Measurements from ENCODE around the gene MTA3. TPM values are rescaled to one million over a fixed set of nuclear protein-coding genes. Genes with fewer than 3 reads are reported as not detected.

MTA3 gene
- total RNA-seq, 2 donors from 2014 or later, result 22.7 to 30.9 TPM

DNA sequence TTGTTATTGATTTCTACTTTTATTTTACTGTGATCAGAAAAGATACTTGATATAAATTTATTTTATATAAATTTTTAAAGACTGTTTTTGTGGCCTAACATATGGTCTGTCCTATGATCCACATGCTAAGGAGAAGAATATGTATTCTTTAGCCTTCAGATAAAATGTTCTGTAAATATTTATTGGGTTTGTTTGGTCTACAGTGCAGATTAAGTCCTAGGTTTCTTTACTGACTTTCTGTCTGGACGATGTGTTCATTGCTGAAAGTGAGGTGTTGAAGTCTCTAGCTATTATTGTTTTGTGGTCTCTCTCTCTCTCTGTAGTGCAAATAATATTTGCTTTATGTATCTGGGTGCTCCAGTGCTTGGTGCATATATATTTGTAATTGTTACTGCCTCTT lies 165.4 kb downstream of the MTA3 start:
- no peak for ATAC-seq (replicated peaks)
- H3K9me3 Mint-ChIP-seq, result peaks cover 22% of the 10 kb centered on the region
- no peak overlapping the region for H3K27ac Mint-ChIP-seq
- no peaks in the 10 kb centered on the region for H3K4me1 Mint-ChIP-seq
- no peaks in the 10 kb centered on the region for H3K27me3 Mint-ChIP-seq
- peaks cover 71% of the 10 kb centered on the region for H3K36me3 Mint-ChIP-seq (ENCODE audit: low read depth)
- H3K4me3 Mint-ChIP-seq, result no peak overlapping the region

DNA sequence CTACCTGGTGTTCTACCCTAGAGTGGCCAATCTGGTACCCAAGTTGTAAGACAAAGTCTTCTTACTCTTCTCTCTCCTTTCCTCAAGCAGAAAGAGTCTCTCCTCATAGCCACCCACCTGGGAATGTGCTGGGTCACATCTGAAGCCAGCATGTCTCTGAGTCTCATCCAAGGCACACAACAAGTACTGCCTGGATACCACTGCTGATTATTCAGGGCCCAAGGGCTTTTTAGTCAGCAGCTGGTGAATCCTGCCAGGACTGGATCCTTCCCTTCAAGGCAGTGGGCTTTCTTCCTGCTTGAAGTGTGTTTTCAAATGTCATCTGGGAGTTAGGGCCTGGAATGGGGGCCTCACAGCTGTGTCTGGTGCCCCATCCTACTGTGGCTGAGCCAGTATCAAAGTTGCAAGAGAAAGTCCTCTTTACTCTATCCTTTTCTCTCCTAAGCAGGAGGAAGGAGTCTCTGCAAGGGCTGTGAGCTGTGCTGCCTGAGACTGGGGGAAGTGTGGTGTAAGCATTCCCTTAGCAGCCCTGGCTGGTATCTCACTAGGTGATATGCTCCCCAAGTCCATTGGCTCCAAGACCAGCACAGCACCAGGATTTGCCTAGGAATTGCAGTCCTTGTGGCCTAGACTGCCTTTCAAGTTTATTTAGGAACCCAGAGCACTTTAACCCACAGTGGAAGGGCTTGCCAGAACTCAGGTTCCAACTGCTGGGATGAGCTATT lies 168.3 kb downstream of the MTA3 start:
- Mint-ChIP-seq H3K9me3 (peaks cover 22% of the 10 kb centered on the region), H3K27ac (no peak overlapping the region), H3K36me3 (ENCODE audit: low read depth) (peaks cover 50% of the 10 kb centered on the region)

DNA sequence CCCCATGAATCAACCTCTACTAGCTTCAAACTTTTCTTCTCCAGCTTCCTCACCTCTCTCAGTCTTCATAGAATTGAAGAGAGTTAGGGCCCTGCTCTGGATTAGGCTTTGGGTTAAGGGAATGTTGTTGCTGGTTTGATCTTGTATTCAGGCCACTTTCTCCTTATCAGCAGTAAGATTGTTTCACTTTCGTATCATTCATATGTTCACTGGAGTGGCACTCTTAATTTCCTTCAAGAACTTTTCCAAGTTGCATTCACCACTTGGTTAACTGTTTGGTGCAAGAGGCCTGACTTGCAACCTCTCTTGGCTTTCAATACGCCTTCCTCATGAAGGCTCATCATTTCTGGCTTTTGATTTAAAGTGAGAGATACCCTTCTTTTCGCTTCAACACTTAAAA lies 172.7 kb downstream of the MTA3 start:
- Mint-ChIP-seq H3K36me3 (ENCODE audit: low read depth) (peaks cover 10% of the 10 kb centered on the region), H3K4me1 (no peaks in the 10 kb centered on the region), H3K27ac (no peak overlapping the region), H3K4me3 (no peak overlapping the region), H3K27me3 (no peaks in the 10 kb centered on the region), H3K9me3 (peaks cover 4% of the 10 kb centered on the region)
- ATAC-seq (replicated peaks), result no peak

More for the DNA sequence above, 168.3 kb downstream of the MTA3 start:
- Mint-ChIP-seq H3K4me3 (no peak overlapping the region), H3K4me1 (no peaks in the 10 kb centered on the region), H3K27me3 (no peaks in the 10 kb centered on the region)
- no peak for ATAC-seq (replicated peaks)

DNA sequence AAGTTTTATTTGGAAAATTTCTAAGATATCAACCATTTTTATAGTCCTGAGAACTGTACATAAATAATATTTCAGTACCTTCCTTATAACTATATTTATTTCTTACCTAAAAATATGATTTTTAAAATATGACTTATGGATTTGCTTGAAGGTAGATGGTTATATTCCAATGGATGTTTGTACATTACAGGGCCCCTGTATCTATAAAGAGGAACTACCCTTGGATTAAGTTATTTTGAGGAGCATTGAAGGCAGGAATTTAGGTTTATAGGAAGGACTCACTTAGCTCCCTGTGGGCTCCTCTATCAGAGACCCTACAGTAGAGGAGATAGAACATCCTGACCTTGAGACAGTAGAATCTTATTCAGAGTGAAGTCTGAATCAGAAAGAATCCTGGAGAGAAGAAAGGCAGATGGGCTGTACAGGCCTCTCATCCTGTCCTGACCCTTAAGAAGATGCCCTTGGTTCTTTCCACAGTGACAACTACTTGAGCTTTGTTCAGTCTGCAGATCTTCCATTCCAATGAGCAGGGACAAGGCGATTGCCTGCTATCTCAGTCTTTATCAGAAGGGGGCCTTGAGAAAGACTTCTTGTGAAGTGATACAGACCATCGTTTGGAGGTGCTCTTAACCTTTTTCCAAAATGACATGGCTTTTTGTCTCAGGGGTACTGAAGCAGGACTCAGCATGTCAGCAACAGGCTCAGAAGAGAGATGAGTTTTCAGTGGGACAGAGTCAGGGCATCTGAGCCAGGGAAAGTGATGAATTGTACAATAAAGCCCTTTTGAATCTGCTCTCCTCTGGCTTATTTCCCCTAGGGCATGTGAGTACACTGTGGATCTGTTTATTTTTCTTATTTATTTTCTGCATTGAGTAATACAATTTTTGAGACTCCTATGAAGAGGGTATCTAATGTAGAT lies 174.6 kb downstream of the MTA3 start:
- Mint-ChIP-seq H3K4me1 (no peaks in the 10 kb centered on the region), H3K27me3 (no peaks in the 10 kb centered on the region), H3K36me3 (ENCODE audit: low read depth) (no peaks in the 10 kb centered on the region), H3K4me3 (no peak overlapping the region), H3K9me3 (no peaks in the 10 kb centered on the region), H3K27ac (peak overlapping the region; percentile 41)
- no peak for ATAC-seq (replicated peaks)

DNA sequence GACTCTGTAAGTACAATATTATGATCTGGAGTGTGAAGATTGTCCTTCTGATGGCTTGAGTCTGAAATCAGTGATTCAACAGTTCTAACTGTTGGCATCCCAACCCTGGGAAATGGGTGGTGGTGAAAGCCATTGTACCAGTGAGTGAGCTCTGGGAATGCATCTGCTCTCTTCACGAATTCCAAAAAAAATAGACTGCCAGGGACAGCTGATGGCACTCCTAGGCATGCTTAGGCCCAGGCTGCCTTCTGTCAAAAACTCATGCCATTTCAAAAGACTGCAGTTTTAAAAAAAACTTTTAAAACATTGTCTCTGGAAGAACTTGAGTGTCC lies 175.2 kb downstream of the MTA3 start:
- no peaks in the 10 kb centered on the region for H3K4me1 Mint-ChIP-seq
- H3K27me3 Mint-ChIP-seq, result no peaks in the 10 kb centered on the region
- peak overlapping the region; percentile 41 for H3K27ac Mint-ChIP-seq
- no peak overlapping the region for H3K4me3 Mint-ChIP-seq
- no peaks in the 10 kb centered on the region for H3K36me3 Mint-ChIP-seq (ENCODE audit: low read depth)
- H3K9me3 Mint-ChIP-seq, result no peaks in the 10 kb centered on the region
- no peak for ATAC-seq (replicated peaks)

DNA sequence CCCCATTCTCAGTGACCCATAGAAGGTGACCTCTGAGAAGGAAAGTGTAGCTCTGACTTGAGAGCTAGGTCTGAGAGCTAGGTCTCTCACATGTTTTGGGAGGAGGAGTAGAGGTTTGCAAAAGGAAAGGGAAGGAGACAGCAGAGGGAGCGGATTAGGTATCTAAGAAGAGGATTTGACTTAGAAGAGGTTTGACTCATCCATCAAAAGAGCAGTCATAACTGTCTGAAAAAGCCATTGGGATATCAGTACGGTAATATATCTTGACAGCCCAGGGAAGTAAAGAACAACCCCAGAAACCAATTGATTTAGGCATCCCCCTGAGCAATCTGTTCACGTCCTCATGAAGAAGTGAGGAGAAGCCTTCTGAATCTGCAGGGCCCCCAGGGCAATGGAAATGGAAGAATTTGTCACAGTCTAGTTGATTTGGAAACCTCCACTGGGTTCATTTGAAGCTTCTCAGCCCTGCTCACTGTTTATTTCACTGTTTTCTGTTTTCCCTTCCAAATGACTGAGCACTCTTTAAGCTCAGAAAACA lies 176.2 kb downstream of the MTA3 start:
- H3K27ac Mint-ChIP-seq, result no peak overlapping the region
- no peaks in the 10 kb centered on the region for H3K27me3 Mint-ChIP-seq
- no peak overlapping the region for H3K4me3 Mint-ChIP-seq
- no peak for ATAC-seq (replicated peaks)
- no peaks in the 10 kb centered on the region for H3K36me3 Mint-ChIP-seq (ENCODE audit: low read depth)
- H3K4me1 Mint-ChIP-seq, result no peaks in the 10 kb centered on the region
- no peaks in the 10 kb centered on the region for H3K9me3 Mint-ChIP-seq

DNA sequence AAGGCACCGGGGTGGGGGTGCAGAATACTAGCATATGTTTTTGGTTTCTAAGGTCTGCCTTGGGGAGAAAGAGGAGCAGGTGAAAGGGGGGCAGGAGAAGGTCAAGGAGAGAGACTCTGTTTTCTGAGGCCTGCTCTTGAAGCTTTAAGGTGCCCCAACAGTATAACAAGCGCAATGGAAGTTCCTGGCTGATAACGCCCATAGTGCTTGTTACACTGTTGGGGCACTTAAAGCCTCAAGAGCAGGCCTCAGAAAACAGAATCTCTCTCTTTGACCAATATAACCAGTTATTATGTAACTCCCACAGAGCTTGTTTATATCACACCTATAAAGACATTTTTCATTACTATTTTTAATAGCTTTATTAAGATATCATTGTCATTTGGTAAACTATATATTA lies 179.0 kb downstream of the MTA3 start:
- H3K27ac Mint-ChIP-seq, result no peak overlapping the region
- H3K4me1 Mint-ChIP-seq, result no peaks in the 10 kb centered on the region
- H3K27me3 Mint-ChIP-seq, result no peaks in the 10 kb centered on the region
- H3K36me3 Mint-ChIP-seq (ENCODE audit: low read depth), result peaks cover 1% of the 10 kb centered on the region
- no peak for ATAC-seq (replicated peaks)
- H3K9me3 Mint-ChIP-seq, result no peaks in the 10 kb centered on the region
- no peak overlapping the region for H3K4me3 Mint-ChIP-seq

DNA sequence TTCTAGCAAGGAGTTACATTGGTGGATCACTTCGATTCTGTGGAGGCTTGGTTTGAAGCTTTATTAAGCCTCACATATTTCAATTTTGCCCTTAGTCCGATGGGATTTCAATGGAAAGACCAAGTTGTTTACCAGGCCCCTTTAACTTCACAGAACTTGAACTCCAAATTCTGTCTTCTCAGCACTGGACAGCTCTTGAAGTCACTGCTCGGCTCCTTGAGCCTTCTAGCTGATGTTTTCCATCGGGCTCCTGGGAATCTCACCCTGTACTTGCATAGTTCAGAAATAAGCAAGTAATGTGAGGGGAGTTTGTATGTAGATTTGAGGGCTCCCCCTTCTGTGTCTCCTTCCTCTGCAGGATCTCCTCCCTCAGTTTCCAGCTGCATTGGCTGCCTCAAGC lies 180.4 kb downstream of the MTA3 start:
- no peak overlapping the region for H3K27ac Mint-ChIP-seq
- no peaks in the 10 kb centered on the region for H3K9me3 Mint-ChIP-seq
- ATAC-seq (replicated peaks), result no peak
- no peak overlapping the region for H3K4me3 Mint-ChIP-seq
- no peaks in the 10 kb centered on the region for H3K4me1 Mint-ChIP-seq
- H3K27me3 Mint-ChIP-seq, result no peaks in the 10 kb centered on the region
- H3K36me3 Mint-ChIP-seq (ENCODE audit: low read depth), result peaks cover 7% of the 10 kb centered on the region

DNA sequence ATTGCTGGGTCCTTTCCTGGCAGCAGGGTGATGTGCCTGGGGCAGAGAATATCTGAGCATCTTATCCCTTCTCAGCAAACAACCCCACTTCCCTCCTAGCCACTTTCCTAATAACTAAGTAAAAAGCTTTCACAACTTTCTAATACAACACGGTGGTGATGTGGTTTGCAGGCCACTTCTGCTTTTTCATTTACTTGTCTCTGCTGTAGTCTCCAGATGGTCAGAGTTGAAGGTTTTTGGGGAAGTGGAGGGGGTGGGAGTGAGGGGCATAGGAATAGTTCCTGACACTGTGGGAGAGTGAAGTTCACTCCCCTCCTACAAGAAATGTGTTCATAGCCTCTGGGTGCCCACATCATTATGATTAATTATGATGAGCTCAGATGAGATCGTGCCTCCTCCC lies 183.9 kb downstream of the MTA3 start:
- ATAC-seq (replicated peaks), result no peak
- Mint-ChIP-seq H3K9me3 (no peaks in the 10 kb centered on the region), H3K4me1 (no peaks in the 10 kb centered on the region), H3K36me3 (ENCODE audit: low read depth) (peaks cover 7% of the 10 kb centered on the region), H3K27me3 (no peaks in the 10 kb centered on the region), H3K4me3 (no peak overlapping the region), H3K27ac (no peak overlapping the region)

DNA sequence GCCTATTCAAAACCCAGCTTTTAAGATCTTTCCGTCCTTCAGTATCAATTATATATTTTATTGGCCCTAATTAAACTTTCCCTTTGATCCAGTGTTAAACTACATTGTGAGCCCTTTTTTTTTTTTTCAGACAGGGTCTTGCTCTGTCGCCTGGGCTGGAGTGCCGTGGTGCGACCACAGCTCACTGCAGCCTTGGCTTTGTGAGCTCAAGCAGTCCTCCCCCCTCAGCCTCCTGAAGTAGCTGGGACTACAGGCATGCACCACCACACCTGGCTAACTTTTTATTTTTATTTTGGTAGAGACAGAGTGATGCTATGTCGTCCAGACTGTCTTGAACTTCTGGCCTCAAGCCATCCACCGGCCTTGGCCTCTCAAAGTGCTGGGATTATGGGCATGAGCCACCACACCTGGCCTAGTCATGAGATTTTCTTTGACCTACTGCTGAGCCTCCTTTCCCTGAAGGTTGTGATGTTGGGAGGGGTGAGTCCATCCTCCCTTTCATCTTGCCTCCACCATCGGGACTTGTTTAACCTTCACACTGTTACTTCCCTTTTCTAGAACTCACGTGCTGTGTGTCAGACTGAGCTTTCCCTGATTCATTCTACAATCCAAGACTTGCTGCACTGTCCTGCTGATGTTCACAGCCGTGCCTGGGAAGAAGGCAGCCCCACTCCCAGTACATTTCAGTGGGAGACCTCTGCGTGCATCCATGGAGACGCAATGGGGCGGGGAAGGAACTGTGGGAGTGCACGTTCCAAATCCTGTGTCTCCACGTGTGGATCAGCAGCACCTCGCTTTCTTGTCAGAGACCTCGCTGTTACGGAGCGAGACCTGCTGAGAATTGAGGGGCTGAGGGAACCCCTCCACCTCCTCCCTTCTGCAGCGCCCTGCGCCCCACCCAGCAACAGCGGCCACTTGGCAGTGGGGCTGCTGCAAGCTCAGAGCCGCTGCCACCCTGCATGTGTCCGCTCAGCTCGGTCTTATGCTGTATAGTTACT lies 184.7 kb downstream of the MTA3 start:
- peaks cover 7% of the 10 kb centered on the region for H3K36me3 Mint-ChIP-seq (ENCODE audit: low read depth)
- H3K4me1 Mint-ChIP-seq, result no peaks in the 10 kb centered on the region
- no peak for ATAC-seq (replicated peaks)
- H3K27me3 Mint-ChIP-seq, result no peaks in the 10 kb centered on the region
- H3K9me3 Mint-ChIP-seq, result no peaks in the 10 kb centered on the region
- no peak overlapping the region for H3K4me3 Mint-ChIP-seq
- no peak overlapping the region for H3K27ac Mint-ChIP-seq

DNA sequence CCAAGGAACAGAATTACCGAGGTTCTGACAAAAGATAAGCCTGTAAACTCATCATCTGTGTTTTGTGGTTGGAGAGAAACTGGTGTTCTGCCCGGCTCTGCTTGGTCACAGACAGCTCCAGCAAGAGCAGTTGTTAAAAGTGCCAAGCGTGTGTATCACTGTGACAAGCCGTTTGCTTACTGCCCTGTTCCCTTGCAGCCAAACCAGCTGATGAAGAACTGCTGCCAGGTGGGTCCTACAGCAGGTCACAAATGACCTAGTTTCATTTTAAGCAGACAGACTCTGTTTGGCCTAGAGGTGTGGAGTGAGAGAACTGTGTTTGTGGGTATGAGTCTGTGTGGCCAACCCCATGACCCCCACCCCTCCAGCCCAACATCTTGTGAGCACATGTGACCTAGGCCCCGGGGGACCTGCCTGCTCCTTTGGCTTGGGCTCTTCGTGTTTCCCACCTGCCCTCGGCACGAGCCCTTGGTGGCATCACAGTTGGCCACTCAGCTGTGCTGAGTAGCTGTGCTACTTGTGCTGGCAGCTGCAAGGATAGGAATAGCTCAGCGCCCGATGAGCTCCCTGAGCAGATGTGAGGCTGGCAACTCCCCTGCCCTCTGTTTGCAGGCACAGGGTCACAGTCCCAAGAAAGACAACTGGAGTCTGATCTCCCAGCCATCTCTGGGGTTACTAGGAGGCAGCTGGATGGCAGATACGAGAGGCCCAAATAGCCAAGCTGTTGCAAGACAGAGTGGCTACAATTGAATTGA lies 185.8 kb downstream of the MTA3 start:
- H3K4me3 Mint-ChIP-seq, result no peak overlapping the region
- no peaks in the 10 kb centered on the region for H3K4me1 Mint-ChIP-seq
- no peak for ATAC-seq (replicated peaks)
- no peak overlapping the region for H3K27ac Mint-ChIP-seq
- H3K27me3 Mint-ChIP-seq, result no peaks in the 10 kb centered on the region
- H3K9me3 Mint-ChIP-seq, result no peaks in the 10 kb centered on the region
- peaks cover 7% of the 10 kb centered on the region for H3K36me3 Mint-ChIP-seq (ENCODE audit: low read depth)

DNA sequence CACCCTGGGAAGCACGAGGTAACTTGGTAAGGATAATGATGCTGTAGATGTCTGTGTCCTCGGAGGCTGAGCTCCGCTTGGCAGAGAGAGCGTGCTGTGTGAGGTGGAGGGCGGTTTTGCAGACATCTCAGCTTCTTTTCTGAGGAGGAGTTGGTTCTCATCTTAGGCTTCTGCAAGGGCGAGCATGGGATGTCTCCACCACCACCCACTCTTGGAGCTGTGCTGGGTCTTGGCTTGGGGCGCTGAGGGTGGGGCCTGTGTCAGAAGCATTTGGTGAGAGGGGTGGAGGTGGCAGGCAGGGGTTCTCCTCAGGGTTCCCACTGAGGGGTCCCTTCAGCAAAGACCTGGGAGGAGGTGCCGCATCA lies 186.3 kb downstream of the MTA3 start:
- Mint-ChIP-seq H3K36me3 (ENCODE audit: low read depth) (peaks cover 7% of the 10 kb centered on the region), H3K27me3 (no peaks in the 10 kb centered on the region), H3K4me3 (no peak overlapping the region), H3K27ac (no peak overlapping the region), H3K4me1 (no peaks in the 10 kb centered on the region), H3K9me3 (no peaks in the 10 kb centered on the region)
- ATAC-seq (replicated peaks), result no peak

DNA sequence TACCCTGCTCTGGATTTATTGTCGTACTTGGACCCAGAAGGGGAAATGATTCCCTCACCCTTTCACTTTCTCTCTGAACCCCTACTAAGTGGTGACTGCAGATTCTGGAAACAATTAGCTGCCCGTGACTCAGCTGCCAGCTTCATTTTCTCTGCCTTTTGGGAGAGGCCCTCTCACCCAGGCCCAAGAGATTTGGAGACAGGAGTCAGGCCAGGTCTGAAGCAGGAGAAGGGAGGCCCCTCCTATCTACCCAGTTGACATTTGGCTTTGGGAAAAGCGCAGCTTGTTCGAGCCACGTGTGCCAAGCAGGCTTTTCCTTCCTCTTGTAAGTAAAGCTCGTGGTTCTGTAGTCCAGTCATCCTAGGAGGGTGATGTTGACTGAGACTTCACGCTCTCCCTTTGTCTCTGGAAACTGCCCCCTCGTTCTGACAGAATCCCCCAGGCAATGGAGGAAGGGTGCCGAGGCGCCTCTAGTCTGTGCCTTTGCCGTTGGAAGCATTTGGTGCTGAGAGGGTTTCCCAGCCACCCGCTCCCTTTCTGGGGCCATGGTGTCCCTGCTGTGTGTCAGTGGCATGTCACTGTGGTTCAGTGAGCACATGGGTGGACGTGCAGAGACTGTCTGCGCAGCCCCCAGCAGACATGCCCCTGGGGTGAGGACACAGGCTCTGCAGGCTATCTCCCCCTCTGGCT lies 186.9 kb downstream of the MTA3 start:
- H3K4me1 Mint-ChIP-seq, result no peaks in the 10 kb centered on the region
- peaks cover 7% of the 10 kb centered on the region for H3K36me3 Mint-ChIP-seq (ENCODE audit: low read depth)
- H3K27me3 Mint-ChIP-seq, result no peaks in the 10 kb centered on the region
- no peak overlapping the region for H3K4me3 Mint-ChIP-seq
- no peaks in the 10 kb centered on the region for H3K9me3 Mint-ChIP-seq
- ATAC-seq (replicated peaks), result no peak
- no peak overlapping the region for H3K27ac Mint-ChIP-seq
